RWPE2 (cell line): Measurements from ENCODE around the gene PES1.

Experiments used
- ATAC-seq: fragments of 200-7000 bp; cut with Tn5 transposase; 3 replicates; pipeline ENCODE4 v1.9.1; 2021; ENCODE audit warnings: low read depth
- DNase-seq: peaks from one replicate; pipeline ENCODE4 v3.0.0-alpha.2; 2020; ENCODE audit warnings: low spot score
- H3K27ac ChIP-seq: fragments of 450-650 bp; 2 replicates; pipeline ENCODE4 v1.5.1; 2017; ENCODE audit warnings: mild to moderate bottlenecking; ENCODE audit not compliant: poor library complexity, severe bottlenecking
- H3K27me3 ChIP-seq: fragments of 250-450 bp; sonication (Bioruptor Pico); 2 replicates; pipeline ENCODE4 v1.5.1; 2021; ENCODE audit warnings: mild to moderate bottlenecking, moderate library complexity; ENCODE audit not compliant: insufficient read depth, poor library complexity, severe bottlenecking
- H3K36me3 ChIP-seq: fragments of 250-450 bp; sonication (Bioruptor Pico); 2 replicates; pipeline ENCODE4 v1.5.1; 2020; ENCODE audit warnings: low read depth, mild to moderate bottlenecking, moderate library complexity
- H3K4me1 ChIP-seq: fragments of 250-450 bp; sonication (Bioruptor Pico); 2 replicates; pipeline ENCODE4 v1.5.1; 2021; ENCODE audit warnings: mild to moderate bottlenecking, moderate library complexity; ENCODE audit not compliant: insufficient read depth, poor library complexity, severe bottlenecking
- H3K4me3 ChIP-seq: fragments of 250-450 bp; sonication (Bioruptor Pico); 2 replicates; pipeline ENCODE4 v1.5.1; 2021; ENCODE audit warnings: mild to moderate bottlenecking, moderate library complexity; ENCODE audit not compliant: severe bottlenecking
- H3K9me3 ChIP-seq: fragments of 250-450 bp; sonication (Bioruptor Pico); 2 replicates; pipeline ENCODE4 v1.5.1; 2021; ENCODE audit warnings: mild to moderate bottlenecking, moderate library complexity; ENCODE audit not compliant: severe bottlenecking
- CTCF ChIP-seq: fragments of 450-650 bp; IDR thresholded peaks from one replicate; pipeline ENCODE4 v1.5.1; 2017; ENCODE audit warnings: mild to moderate bottlenecking, moderate library complexity; ENCODE audit not compliant: poor library complexity, severe bottlenecking

PES1 gene

GRCh38 chr22:30574095-30574981, 17.4 kb downstream of the PES1 start, which contains the start of gene GAL3ST1:
GAL3ST1 (minus strand) TSS chr22:30574665; CDS start chr22:30557392, 17,273 bp downstream.
- Histone ChIP-seq H3K27ac (no peak within 1 kb of the TSS), H3K4me3 (no peak within 1 kb of the TSS), H3K4me1 (no peaks in the 10 kb centered on the region), H3K9me3 (no peaks in the 10 kb centered on the region), H3K36me3 (peaks cover 32% of the 10 kb centered on the region), H3K27me3 (no peaks in the 10 kb centered on the region)
- no peak for ATAC-seq
- no peak for TF ChIP-seq CTCF
- no peak for DNase-seq

GRCh38 chr22:30573594-30574094, 18.1 kb downstream of the PES1 start:
- H3K4me3 ChIP-seq = no peak overlapping the region

GRCh38 chr22:30572840-30573593, 18.7 kb downstream of the PES1 start:
- no peaks in the 10 kb centered on the region for H3K4me1 ChIP-seq
- TF ChIP-seq CTCF = no peak
- no peaks in the 10 kb centered on the region for H3K9me3 ChIP-seq
- DNase-seq = no peak
- no peak overlapping the region for H3K4me3 ChIP-seq
- H3K27me3 ChIP-seq = no peaks in the 10 kb centered on the region
- H3K36me3 ChIP-seq = peaks cover 19% of the 10 kb centered on the region
- no peak overlapping the region for H3K27ac ChIP-seq
- 0 out of 3 replicates have a peak, but pooled peaks have one; percentile 18 for ATAC-seq

More at GRCh38 chr22:30573594-30574094, 18.1 kb downstream of the PES1 start:
- no peak for DNase-seq
- no peaks in the 10 kb centered on the region for H3K4me1 ChIP-seq
- H3K27me3 ChIP-seq = no peaks in the 10 kb centered on the region
- H3K36me3 ChIP-seq = peaks cover 25% of the 10 kb centered on the region
- peak; percentile 37 for ATAC-seq
- no peaks in the 10 kb centered on the region for H3K9me3 ChIP-seq
- TF ChIP-seq CTCF = no peak
- H3K27ac ChIP-seq = no peak overlapping the region

- no peak overlapping the region for H3K27ac ChIP-seq
- H3K9me3 ChIP-seq = no peaks in the 10 kb centered on the region
- H3K27me3 ChIP-seq = no peaks in the 10 kb centered on the region
- TF ChIP-seq CTCF = no peak
- ATAC-seq = no peak
- no peak for DNase-seq
- peaks cover 11% of the 10 kb centered on the region for H3K36me3 ChIP-seq
- no peak overlapping the region for H3K4me3 ChIP-seq
- no peaks in the 10 kb centered on the region for H3K4me1 ChIP-seq
Measured at GRCh38 chr22:30572210-30572609, 19.5 kb downstream of the PES1 start.
